Endothelial cell of umbilical vein (primary cell): ENCODE results near the gene CHN1. TPM values are rescaled to one million over a fixed set of nuclear protein-coding genes. Genes with fewer than 3 reads are reported as not detected.

ENCODE experiments used
- BruUV-seq: library from RNA; stranded (reverse); fragments of 400-500 nt; replicated peaks from 2 replicates; lab custom pipeline; 2021; lab: Mats Ljungman, UMichigan
- CTCF ChIA-PET: fragments of 300-600, 350-600 bp; sonication (Branson Sonifier 250); formaldehyde crosslinking; loops from one replicate; lab custom pipeline; 2021; ENCODE audit warnings: antibody characterized with exemption, inconsistent platforms; lab: Charles Lee
- POLR2A ChIA-PET: fragments of 300-600, 350-600 bp; sonication (Branson Sonifier 250); formaldehyde crosslinking; loops from one replicate; lab custom pipeline; 2021; ENCODE audit warnings: antibody characterized with exemption, inconsistent platforms; lab: Charles Lee
- DNase-seq: peaks from one replicate; pipeline ENCODE4 v3.0.0-alpha.2; 2011; ENCODE audit warnings: low read depth, low spot score
- FAIRE-seq: peaks from 2 replicates; lab custom pipeline; 2011; peaks lifted over from hg19 to GRCh38; lab: Jason Lieb, UNC
- H2AFZ ChIP-seq: 2 replicates; pipeline ENCODE4 v1.6.0; 2012; ENCODE audit warnings: low read depth, low read length, control low read depth, inconsistent platforms
- H3K27ac ChIP-seq: 2 replicates; pipeline ENCODE4 v1.5.1; 2011; ENCODE audit warnings: low read depth, mild to moderate bottlenecking, control low read depth, low read length, moderate library complexity; ENCODE audit not compliant: insufficient read depth
- H3K27me3 ChIP-seq, 2 experiments: 2 replicates each; pipeline versions ENCODE4 v1.6.0 to v1.6.1; 2011; ENCODE audit warnings: low read length in 2 of 2, mixed read lengths in 1 of 2; ENCODE audit not compliant: control insufficient read depth in 2 of 2, insufficient read depth in 2 of 2
- H3K36me3 ChIP-seq, 2 experiments: 2 replicates in 1 of 2; 3 replicates in 1 of 2; pipeline ENCODE4 v1.5.1; 2011; ENCODE audit warnings: low read length in 2 of 2, mild to moderate bottlenecking in 1 of 2, moderate library complexity in 1 of 2; ENCODE audit not compliant: control insufficient read depth in 2 of 2, insufficient read depth in 2 of 2; ENCODE audit errors: extremely low read depth in 1 of 2
- H3K4me1 ChIP-seq: 3 replicates; pipeline ENCODE4 v1.5.1; 2011; ENCODE audit warnings: mild to moderate bottlenecking, low read length; ENCODE audit not compliant: control insufficient read depth, insufficient read depth; ENCODE audit errors: extremely low read depth
- H3K4me2 ChIP-seq: 2 replicates; pipeline ENCODE4 v1.6.1; 2011; ENCODE audit warnings: low read length, control low read depth, mixed read lengths; ENCODE audit not compliant: insufficient read depth
- H3K4me3 ChIP-seq, 3 experiments: fragments of 200-600 bp in 1 of 3; sonication (generic), shearing (Covaris generic) in 1 of 3; replicated peaks in 1 of 3; 2 replicates each; pipeline ENCODE4 v1.5.1; 2011 to 2016; ENCODE audit warnings: control low read depth in 3 of 3, low read length in 3 of 3, mild to moderate bottlenecking in 2 of 3, inconsistent platforms in 1 of 3, low read depth in 1 of 3, moderate library complexity in 1 of 3; ENCODE audit not compliant: insufficient read depth in 1 of 3
- H3K79me2 ChIP-seq: 2 replicates; pipeline ENCODE4 v1.6.0; 2012; ENCODE audit warnings: low read length, inconsistent platforms; ENCODE audit not compliant: control insufficient read depth, insufficient read depth
- H3K9ac ChIP-seq: replicated peaks from 2 replicates; pipeline ENCODE3; 2011; ENCODE audit warnings: low read length, control low read depth; ENCODE audit not compliant: insufficient read depth; ENCODE audit errors: extremely low read depth
- H3K9me1 ChIP-seq: replicated peaks from 3 replicates; pipeline ENCODE4 v1.6.0; 2011; ENCODE audit warnings: mild to moderate bottlenecking, low read length; ENCODE audit not compliant: control insufficient read depth, insufficient read depth; ENCODE audit errors: extremely low read depth
- H3K9me3 ChIP-seq: replicated peaks from 2 replicates; pipeline ENCODE4 v1.5.1; 2012; ENCODE audit warnings: low read length, inconsistent platforms; ENCODE audit not compliant: control insufficient read depth, insufficient read depth
- H4K20me1 ChIP-seq: replicated peaks from 2 replicates; pipeline ENCODE3; 2011; ENCODE audit warnings: mild to moderate bottlenecking, low read length; ENCODE audit not compliant: control insufficient read depth, insufficient read depth; ENCODE audit errors: extremely low read depth
- EZH2 ChIP-seq: IDR thresholded peaks from 2 replicates; pipeline ENCODE4 v1.6.1; 2012; ENCODE audit warnings: borderline replicate concordance, low read depth, mild to moderate bottlenecking, moderate library complexity, low read length, inconsistent platforms; ENCODE audit not compliant: severe bottlenecking
- FOS ChIP-seq: IDR thresholded peaks from 2 replicates; pipeline ENCODE4 v1.6.1; 2011; ENCODE audit warnings: mild to moderate bottlenecking, low read length, moderate library complexity, borderline replicate concordance; ENCODE audit not compliant: insufficient read depth
- GATA2 ChIP-seq: IDR thresholded peaks from 2 replicates; pipeline ENCODE4 v1.7.0; 2011; ENCODE audit warnings: low read depth, mild to moderate bottlenecking, moderate library complexity, mixed read lengths, low read length; ENCODE audit not compliant: insufficient read length, insufficient read depth
- JUN ChIP-seq: IDR thresholded peaks from 2 replicates; pipeline ENCODE4 v1.6.1; 2011; ENCODE audit warnings: borderline replicate concordance, low read depth; ENCODE audit not compliant: insufficient read length, insufficient read depth
- MYC ChIP-seq: IDR thresholded peaks from one replicate; pipeline ENCODE4 v1.6.1; 2011; ENCODE audit warnings: mild to moderate bottlenecking, low read depth, low read length
- POLR2A ChIP-seq: IDR thresholded peaks from 2 replicates; pipeline ENCODE4 v1.6.1; 2012; ENCODE audit warnings: low read depth, mild to moderate bottlenecking, control low read depth, low read length
- POLR2AphosphoS5 ChIP-seq: IDR thresholded peaks from 2 replicates; pipeline ENCODE4 v1.6.1; 2012; ENCODE audit warnings: low read depth, mild to moderate bottlenecking, control low read depth, low read length, moderate library complexity; ENCODE audit not compliant: insufficient read depth
- dilution Hi-C: fragments of 300-500 bp; cut with MboI; formaldehyde crosslinking; loops from one replicate; pipeline ENCODE4 v1.15.0; 2019; ENCODE audit warnings: low sequenced_read_pairs; ENCODE audit not compliant: extremely low pct_ligation_motif_present
- intact Hi-C: fragments of 100-400 bp; cut with micrococcal nuclease; formaldehyde crosslinking; loops from one replicate; pipeline ENCODE4 v1.10.0; 2022
- polyA plus RNA-seq, 4 experiments: library from polyadenylated mRNA; depleted of rRNA in 3 of 4; stranded (reverse) in 3 of 4; unstranded in 1 of 4; fragments of >200 nt; gene quantifications; 2 replicates each; pipeline versions ENCODE4 v1.2.1 to v1.2.3, GENCODE V29; 2011 to 2012; ENCODE audit warnings: missing spikeins in 1 of 4
- total RNA-seq: library from RNA; stranded (reverse); gene quantifications from 2 replicates; pipeline ENCODE4 v1.2.3, GENCODE V29; 2021
- TF ChIP-seq, protein P1 (sequence below), 2 donors: IDR thresholded peaks; 1 replicate in 1 of 2; 2 replicates in 1 of 2; pipeline ENCODE4 v1.5.1; 2011; ENCODE audit warnings: low read length in 2 of 2, mild to moderate bottlenecking in 2 of 2, moderate library complexity in 2 of 2, control low read depth in 1 of 2, inconsistent platforms in 1 of 2, low read depth in 1 of 2; ENCODE audit not compliant: insufficient read depth in 1 of 2; ENCODE audit errors: extremely low read depth in 1 of 2
- TF ChIP-seq, protein P2 (sequence below): IDR thresholded peaks from 2 replicates; pipeline ENCODE4 v1.6.1; 2011; ENCODE audit not compliant: insufficient read depth, insufficient read length

CHN1 gene
- total and polyA plus RNA-seq, 2 donors (not counting 3 experiments of a cell fraction or from before 2014, with no cell fraction given) = 23.3 to 24.9 TPM

DNA sequence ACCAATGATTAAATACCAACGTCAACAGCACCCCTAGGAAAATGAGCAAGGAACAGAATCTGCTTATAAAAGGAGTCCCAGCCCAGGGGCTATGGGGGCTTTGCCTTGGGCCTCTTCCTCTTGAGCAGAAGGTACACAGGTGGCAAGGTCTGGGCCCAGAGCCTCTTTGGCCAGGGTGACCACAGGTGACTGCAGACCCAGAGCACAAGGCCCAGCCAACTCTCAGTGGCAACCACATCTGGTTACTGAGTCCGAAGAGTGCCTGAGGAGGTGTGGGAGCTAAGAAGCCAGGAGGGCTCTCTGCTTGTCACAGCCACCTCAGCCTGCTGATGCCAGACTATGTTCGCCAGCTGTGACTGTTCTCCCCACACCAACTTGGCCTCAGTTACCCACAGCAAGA lies 34.3 kb upstream of the CHN1 start:
- DNase-seq = no peak
- no peaks in the 10 kb centered on the region for H3K79me2 ChIP-seq
- CTCF ChIA-PET = interaction anchor here (0.6 to 1.2 kb wide), 3 partner anchors 24 to 243 kb away, joined by 3 read pairs; no protein-coding TSS in a partner anchor
- POLR2A ChIA-PET = no interaction called here
- H2AFZ ChIP-seq = no peak overlapping the region
- no peaks in the 10 kb centered on the region for H3K27me3 ChIP-seq
- no peak overlapping the region for H3K4me3 ChIP-seq
- dilution Hi-C loops (no loop called here), intact Hi-C loops (loop anchor here (10.0 kb wide), 1 partner anchor 145 kb away; the partner anchor contains the start of gene ATP5MC3)
- no peak overlapping the region for H3K4me2 ChIP-seq
- no TSS peak for BruUV-seq
- no peaks in the 10 kb centered on the region for H4K20me1 ChIP-seq
- H3K9ac ChIP-seq = no peak overlapping the region
- no peak for FAIRE-seq
- no peak overlapping the region for H3K27ac ChIP-seq
- no peaks in the 10 kb centered on the region for H3K9me3 ChIP-seq
- TF ChIP-seq MYC (no peak), EZH2 (no peak), GATA2 (no peak), JUN (no peak), FOS (no peak), POLR2A (no peak), POLR2AphosphoS5 (no peak)
- TF ChIP-seq, protein P1, sequence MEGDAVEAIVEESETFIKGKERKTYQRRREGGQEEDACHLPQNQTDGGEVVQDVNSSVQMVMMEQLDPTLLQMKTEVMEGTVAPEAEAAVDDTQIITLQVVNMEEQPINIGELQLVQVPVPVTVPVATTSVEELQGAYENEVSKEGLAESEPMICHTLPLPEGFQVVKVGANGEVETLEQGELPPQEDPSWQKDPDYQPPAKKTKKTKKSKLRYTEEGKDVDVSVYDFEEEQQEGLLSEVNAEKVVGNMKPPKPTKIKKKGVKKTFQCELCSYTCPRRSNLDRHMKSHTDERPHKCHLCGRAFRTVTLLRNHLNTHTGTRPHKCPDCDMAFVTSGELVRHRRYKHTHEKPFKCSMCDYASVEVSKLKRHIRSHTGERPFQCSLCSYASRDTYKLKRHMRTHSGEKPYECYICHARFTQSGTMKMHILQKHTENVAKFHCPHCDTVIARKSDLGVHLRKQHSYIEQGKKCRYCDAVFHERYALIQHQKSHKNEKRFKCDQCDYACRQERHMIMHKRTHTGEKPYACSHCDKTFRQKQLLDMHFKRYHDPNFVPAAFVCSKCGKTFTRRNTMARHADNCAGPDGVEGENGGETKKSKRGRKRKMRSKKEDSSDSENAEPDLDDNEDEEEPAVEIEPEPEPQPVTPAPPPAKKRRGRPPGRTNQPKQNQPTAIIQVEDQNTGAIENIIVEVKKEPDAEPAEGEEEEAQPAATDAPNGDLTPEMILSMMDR (IDR thresholded peaks at IDR 0.05; ENCODE audit: extremely low read depth in 1 of 2, insufficient read depth in 1 of 2, low read depth in 1 of 2, low read length in 2 of 2) = no peak
- TF ChIP-seq, protein P2, sequence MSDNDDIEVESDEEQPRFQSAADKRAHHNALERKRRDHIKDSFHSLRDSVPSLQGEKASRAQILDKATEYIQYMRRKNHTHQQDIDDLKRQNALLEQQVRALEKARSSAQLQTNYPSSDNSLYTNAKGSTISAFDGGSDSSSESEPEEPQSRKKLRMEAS = no peak
- no peaks in the 10 kb centered on the region for H3K4me1 ChIP-seq
- no peaks in the 10 kb centered on the region for H3K9me1 ChIP-seq
- no peaks in the 10 kb centered on the region for H3K36me3 ChIP-seq
